NCI-H1694 treated with DMSO at 0.1 percent for 48 hours (cell line): ENCODE results near the gene MACROD2.
"Not testable (repeated sequence)": the region's sequence is repeated elsewhere in the genome, so short reads cannot be mapped to it uniquely, and the experiment has no call there.

Experiments
- DNase-seq: peaks from one replicate; lab custom pipeline; 2025; lab: John Stamatoyannopoulos, UW

The MACROD2 gene

DNA sequence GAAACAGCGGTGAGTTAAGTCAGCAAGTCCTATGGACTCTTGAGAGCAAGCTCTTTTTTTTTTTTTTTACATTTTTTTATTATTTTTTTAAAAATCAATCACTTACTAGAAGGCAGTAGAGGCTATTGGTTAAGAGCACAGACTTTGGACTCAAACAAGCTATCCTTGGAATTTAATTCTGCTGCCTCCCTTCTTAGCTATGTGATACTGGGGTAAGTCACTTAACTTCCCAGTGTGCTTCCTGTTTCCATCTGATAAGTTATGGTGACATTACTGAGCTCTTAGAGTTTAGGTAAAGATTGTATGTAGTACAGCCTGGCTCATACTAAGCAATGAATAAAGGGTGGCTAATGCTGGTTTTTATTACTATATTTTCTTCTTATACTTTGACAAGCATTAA lies 1112.6 kb downstream of the MACROD2 start:
- DNase-seq, result no peak

DNA sequence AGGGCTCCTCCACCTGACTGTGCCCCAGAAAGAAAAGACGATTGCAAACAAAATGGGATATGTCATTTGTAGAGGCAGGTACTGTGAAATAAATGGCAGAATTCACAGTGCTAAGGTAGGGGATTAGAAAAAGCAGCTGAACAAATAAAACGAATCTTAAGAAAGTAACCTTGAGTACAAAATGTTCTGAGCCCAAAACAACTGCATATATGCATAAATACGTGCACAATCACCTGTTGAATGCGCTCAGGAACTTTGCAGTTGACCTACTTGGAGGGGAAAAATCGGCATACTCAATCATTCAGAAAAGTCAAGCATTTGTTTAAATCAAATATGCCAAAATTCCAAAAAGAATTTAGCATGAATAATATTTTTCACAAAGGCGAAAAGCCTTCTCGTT lies 1114.2 kb downstream of the MACROD2 start:
- DNase-seq, result no peak

DNA sequence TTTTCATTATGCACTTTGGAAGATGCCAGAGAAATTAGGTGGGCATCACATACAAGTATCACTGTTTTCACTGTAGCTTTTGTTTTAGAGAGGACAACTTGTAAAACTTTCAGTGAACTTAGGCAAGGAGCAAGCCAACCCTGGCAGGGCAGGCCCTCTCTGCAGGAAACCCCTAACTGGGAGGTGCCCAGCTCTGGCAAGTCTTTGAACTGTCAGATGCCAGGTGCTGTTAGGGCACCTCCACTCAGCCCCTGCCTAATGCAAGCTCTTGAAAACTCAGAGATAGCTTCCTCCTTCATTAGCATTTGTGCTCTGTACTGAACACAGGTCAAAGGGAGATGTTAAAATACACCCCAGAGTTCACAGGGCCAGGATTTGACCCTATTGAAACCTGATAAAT lies 1116.3 kb downstream of the MACROD2 start:
- no peak for DNase-seq

DNA sequence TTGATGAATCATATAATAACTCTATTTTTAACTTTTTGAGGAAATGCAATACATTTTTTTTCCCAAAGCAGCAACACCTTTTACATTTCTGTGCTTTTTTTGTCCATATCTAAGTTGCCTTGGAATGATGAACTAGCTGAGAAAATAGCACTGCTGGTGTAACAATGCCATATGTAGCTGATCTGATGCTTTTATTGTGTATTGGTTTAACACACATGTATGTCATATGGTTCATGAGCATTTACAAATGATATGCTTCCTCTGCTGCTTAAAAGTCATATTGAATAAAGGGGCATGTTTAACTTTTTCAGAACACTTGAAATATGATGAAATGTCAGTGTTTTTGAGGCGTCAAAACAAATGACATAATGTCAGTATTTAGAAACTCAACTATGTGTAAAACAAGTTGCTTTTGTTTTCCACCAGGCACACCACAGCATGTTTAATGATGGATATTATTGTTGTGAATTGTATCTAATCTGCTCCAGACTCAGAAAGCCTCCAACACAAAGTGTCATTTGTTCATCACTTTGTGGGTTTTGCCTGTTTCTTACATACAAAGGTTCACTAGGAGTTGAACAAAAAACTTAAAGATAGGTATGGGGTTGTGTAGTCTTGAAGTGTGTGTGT lies 1117.9 kb downstream of the MACROD2 start:
- no peak for DNase-seq

DNA sequence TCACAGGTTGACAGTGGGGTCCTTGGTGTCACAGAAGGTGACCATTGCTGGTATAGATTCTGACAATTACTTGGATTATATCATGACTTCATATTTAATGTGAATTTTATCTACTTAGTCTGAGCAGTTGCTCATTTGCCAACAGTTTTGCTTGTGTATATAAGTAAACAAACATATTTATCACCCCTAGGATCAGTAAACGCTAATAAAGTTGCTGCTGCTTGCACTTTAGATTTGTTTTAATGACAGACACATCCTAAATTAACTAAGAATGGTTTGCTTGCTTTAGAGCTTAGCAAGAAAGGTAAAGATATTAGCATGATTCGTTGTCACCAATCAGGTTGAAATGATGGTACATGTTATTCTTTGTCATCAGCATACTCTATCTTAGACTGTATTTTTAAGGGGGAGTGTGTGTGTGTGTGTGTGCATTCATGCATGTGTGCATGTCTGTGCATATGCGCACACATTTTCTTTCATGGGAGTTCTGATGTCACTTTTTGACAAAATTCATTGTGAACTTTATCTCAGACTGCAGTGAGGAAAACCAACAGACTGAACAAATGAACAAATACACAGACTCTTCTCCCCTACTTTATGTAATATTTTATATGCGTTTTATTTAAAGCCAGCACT lies 1124.7 kb downstream of the MACROD2 start:
- no peak for DNase-seq

DNA sequence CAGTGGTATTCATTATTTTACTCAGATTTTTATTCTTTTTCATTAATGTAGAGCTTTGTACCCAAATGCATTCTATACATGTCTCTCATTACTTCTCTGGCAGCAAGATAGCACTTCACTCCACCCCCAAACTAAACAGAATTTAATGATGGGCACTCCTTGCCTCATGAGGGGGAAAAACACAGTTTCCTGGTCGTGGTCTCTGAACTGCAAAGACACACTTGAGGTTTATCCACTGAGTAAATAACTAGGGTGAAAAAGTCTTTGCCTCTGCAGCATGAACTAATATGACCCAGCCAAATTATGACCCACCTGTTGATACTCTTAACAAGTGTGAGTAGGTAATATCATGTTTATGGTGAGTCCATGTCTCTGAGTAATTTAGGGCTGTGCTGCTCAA lies 1127.3 kb downstream of the MACROD2 start:
- DNase-seq, result no peak

DNA sequence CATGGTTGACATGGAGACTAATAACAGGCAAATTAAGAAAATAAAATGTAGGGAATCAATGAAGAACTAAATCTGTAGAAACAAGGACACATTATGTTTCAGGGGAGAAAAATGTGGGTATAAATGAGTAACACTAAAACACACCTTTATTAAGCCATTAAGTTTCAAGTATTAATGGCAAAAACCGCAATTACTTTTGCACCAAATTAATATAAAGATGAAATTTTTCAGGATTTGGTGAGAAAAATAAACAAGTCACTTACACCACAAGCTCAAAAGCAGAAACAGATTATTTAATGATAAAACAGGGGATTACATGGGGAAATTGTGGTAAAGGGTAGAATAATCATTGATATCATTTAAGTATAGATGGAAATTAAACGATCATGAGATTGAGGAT lies 1135.9 kb downstream of the MACROD2 start:
- DNase-seq, result no peak

DNA sequence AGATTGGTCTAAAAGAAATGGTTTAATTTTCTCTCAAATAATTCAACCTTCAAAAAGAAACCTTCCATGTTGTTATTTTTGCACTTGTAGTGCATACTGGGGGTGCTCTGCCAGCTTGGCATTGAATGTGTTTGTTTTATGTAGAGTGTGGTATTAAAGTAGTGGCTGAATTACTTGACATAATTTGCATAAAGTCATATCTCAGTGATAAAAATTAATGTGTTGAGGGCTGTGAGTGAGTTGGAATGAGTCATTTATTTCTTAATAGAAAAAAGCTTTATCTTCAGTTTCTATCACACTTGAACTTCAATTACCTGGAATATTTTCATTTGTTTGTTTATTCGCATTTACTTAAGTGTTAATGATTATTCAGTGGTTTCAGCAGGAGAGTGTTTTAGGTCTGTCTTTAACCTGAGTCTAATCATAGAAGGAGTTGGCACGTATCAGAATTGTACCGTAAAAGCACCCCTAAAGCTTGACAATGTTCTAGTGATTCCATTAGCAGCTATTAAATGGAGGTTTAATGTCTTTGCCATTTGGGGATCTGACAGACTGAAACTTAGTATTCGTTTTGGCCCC lies 1143.3 kb downstream of the MACROD2 start:
- no peak for DNase-seq

DNA sequence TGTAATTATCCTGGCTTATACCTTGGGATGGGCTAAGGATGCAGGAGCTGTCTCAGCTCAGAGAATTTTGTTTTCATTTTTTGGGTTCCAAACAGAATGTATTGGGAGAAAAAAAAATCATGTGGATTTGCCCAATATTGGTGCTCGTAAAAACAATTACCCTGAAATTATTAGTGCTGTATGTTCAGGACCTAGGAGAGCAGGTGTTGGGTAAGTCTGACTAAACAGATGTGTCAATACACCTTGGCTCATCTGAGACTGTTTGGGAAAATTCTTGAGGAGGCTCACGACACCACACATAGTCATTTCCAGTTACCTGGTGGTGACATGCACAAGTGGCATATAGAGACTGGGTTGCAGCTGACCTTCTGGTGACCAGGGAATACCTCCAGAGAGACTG lies 1144.2 kb downstream of the MACROD2 start:
- no peak for DNase-seq

DNA sequence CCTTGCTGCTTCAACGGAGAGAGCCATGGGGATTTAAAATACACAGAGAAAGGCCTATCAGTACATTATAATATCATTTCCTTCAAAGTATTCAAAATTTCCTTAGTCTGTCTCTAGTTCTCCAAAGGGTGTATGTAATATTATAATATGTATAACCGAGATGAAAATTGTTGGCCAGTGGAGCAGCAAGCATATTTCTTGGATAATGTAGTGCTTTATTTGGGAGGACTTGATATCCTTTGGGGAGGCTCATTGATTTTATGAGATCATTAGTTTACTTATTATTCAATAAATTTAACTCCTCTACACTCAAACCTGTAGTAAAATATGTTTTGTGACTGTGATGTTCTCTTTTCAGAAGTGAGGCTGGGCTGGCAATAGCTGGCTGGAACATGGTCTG lies 1145.0 kb downstream of the MACROD2 start:
- DNase-seq, result no peak

DNA sequence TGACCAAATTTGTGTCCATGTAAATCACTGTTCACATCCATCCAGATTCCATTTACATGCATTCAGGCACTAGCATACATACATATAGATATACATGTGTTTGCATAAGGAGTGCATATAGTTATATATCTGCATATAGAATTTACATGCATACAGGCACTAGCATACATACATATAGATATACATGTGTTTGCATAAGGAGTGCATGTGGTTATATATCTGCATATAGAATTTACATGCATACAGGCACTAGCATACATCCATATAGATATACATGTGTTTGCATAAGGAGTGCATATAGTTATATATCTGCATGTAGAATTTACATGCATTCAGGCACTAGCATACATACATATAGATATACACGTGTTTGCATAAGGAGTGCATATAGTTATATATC lies 1145.6 kb downstream of the MACROD2 start:
- DNase-seq, result not testable (repeated sequence)

DNA sequence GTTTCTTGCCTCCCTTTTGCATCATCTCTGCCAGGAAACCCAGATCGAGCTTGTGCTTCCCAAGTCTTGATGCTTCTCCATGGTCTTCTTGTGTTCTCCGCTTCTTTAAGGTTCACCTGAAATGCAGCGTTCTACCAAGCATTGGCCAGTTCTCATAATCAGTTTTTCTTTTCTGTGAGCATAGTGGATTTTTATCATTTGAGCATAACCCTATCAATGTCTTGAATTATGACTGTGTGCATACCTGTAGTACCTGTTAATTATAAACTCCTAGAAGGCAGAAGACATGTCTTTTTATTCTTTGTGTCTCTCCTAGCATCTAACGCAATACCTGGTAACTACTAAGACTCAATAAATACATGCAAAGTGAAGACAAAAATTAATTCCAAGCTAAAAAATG lies 1146.5 kb downstream of the MACROD2 start:
- DNase-seq, result no peak

DNA sequence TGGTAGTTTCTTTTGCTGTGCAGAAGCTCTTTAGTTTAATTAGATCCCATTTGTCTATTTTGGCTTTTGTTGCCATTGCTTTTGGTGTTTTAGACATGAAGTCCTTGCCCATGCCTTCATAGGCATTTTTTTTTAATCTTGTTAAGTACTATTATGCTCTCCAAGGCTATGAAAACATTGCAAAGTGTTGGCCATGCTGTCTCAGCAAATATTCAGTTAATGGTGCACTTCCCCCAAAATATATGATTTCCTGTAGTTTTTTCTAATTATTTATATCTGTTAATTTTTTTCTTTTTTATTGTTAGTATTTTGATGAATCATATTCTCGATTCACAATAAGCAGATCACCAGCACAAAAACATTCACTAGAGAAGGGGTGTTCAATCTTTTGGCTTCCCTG lies 1148.2 kb downstream of the MACROD2 start:
- no peak for DNase-seq

DNA sequence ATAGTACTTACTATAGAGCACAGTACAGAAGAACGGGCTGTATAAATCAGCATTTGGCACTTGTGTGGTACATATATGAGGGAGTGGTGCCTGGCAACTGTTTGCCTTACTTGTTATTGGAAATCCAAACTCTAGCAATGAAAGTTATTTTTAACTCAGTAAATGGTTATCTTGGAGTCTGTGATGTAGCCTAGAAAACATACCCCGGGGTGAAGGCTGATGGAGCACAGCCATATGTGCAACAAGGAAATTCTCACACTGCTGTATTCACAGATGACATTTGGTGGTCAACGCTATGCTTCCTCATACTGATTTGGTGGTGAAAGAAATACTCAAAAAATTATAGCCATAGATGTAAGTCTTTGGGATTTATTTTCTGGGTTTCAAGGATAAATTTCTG lies 1149.6 kb downstream of the MACROD2 start:
- DNase-seq, result no peak

DNA sequence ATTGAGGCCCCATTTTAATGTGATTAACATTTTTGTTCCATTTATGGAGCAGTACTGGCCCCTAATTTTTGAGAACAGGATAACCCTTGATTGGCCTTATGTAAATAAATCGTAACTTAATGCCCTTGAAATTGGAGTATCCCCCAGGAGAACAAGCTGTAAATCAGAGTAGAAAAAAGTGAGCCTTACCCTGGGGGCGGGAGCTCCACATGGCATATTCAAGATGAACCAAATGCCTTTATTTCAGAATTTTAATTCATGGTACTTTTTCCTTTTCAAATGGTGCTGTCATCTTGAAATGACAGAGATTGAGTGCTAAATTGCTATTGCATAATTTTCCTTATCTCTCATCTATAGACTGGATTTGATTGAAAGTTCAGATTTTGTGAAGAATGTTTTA lies 1151.6 kb downstream of the MACROD2 start:
- no peak for DNase-seq

DNA sequence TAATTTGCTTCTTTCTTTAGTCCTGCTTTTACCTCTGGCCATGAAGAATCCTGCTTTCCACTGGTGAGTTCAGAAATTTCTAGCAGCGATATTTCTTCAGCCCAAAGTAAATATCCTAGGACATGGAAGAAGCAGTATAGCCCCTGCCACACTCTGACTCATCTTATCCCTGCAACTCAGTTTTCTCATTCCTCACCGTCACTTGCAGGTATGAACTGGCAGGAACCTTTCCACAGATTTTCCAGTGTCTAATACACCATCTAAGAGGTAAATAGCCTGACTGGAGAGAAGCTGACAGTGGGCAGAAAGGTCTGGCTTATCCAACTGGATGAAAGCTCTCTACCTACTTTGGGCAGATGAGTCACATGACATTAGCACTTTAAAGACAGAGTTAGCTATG lies 1158.8 kb downstream of the MACROD2 start:
- DNase-seq, result no peak

DNA sequence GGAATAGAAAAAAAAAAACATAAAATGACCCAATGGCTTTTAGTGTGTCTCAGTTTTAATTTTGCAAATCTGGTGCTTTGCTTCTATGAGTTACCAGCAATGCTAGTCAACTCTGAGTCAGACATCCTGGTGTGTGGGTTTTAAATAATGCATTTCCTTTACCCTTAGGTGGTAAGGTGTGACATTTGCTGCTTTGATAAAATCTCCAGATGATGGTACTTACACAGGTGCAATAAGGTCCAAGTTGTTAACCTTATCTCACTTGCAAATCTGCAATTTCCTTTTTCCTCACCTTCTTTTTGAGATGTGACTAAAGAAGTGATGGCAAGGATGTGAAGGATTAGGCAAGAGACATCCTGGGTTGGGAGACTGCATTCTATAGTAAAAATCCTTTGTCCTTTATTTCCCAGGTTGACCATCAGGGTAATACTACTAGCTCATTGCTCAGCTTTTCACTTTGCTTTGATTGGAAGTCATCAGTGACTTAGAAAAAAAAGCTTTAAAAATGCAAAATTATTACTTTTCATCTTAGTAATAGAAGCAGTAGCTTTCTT lies 1160.6 kb downstream of the MACROD2 start:
- no peak for DNase-seq

DNA sequence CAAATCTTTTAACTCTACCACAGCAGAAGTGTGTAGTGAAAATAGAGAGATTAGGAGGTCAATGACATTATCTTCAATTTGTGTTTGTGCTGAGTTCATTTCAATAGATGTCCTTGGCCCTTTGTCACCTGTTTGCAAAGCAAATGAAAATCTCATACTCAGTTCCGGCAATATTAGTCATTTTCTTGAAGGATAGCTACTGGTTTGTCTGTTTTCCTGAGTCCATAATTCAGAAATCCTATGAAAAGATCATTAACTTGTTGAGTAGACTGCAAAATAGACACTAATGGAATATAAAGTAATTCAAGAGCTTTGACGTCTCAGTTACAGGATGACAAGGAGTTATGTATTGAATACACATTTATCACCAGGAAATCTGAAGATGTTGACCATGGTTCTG lies 1163.2 kb downstream of the MACROD2 start:
- no peak for DNase-seq

DNA sequence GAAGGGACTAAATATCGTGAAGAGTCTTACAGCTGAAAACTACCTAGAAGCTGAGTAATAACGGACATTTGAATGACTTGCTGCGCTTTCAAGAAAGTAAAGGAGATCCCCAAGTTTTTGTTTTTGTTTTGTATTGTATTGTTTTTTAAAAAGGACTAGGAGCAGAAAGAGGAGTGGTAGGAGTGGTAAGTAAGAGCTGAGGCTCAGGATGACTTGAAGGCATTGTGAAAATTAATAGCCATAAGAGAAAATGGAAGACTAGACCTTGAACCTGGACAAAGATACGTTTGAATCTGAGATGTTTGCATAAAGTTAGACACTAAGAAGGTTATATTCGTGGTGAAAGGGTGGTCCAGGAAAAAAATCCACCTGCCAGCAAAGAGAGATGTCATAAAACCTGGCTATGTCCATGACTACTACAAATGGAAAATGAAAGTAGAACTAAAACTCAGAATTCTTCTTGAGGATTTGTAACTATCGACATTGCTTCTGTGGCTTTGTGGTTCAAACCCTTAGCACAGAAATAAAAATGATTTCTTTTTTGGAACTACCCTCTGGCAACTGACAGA lies 1166.8 kb downstream of the MACROD2 start:
- DNase-seq, result no peak

DNA sequence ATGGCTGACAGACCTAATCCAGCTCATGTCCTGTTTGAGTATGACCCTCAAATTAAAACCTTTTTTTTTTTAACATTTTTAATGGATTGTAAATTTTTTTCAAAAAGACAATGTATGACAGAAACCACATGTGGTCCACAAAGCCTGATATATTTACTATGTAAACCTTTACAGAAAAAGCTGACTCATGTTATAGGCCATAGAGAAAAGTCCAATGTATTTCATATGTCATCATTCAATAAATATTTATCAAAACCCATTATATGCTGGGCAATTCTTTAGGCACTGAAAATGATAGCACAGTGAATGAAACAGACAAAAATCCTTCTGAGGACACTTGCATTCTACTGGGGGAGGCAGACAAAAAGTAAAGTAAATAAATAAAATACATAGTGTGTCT lies 1168.3 kb downstream of the MACROD2 start:
- DNase-seq, result no peak

DNA sequence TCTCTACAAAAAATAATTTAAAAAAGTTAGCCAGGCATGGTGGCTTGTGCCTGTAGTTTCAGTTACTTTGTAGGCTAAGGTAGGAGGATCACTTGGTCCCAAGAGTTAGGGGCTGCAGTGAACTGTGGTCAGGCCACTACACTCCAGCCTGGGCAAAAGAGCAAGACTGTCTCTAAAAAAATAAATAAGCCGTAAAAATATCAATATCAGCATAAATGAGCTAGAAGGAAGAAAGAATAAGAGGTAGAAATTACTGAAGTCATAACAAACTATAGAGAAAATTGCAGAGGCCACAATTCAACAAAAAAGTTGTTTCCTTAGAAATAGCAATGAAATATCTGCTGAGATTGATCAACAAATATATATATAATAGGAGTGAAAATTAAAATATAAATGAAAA lies 1169.4 kb downstream of the MACROD2 start:
- no peak for DNase-seq

DNA sequence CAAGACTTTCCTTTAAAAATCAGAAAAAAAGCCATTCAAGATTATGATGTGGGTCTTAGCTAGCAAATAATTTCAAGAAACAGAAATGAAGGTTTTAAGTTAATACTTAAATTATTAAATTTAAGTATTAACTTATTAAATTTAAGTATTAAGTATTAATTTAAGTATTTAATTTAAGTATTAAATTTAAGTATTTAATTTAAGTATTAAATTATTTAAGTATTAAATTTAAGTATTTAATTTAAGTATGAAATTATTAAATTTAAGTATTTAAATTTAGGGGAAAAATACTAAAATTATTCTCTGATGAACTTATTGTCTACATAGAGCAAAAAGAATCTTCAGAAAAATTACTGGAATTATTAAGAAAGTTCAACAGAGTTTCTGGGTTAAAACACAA lies 1171.4 kb downstream of the MACROD2 start:
- no peak for DNase-seq

DNA sequence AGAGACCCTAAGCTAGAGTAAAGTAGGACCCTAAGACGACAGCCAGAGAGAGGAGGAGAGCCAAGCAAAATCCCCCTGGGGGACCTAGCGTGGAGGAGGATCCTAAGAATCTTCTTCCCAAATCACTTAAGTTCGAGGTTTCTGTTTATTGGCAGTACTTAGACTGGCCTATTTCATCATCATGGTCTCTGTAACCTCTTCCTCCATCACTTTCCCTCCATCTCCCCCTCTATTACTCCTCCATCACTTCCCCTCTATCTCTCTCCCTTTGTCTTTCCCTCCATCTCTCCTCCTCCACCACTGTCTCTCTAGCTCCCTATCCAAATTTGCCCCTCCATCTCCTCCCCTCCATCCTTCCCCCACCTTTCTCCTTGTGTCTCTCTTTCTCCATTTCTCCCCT lies 1175.7 kb downstream of the MACROD2 start:
- DNase-seq, result no peak
